ENCODE data around the gene RAB41. TPM values are rescaled to one million over a fixed set of nuclear protein-coding genes. Genes with fewer than 3 reads are reported as not detected.

RAB41 gene
- total and polyA plus RNA-seq, 2 of the 13 experiments (the other 11 are each of a cell fraction or from before 2014, with no cell fraction given), result not detected

GRCh38 chrX:70289793-70290770, 8.1 kb downstream of the RAB41 start, which contains the start of the genes KIF4A and PDZD11 (continued):
- TF ChIP-seq E2F1 (CRISPR knock-in tag; IDR thresholded peaks at IDR 0.05), result peak; percentile 86
- TF ChIP-seq SMC3 (IDR thresholded peaks at IDR 0.05; ENCODE audit: low read length), result no peak
- TF ChIP-seq ZNF30 (CRISPR knock-in tag; IDR thresholded peaks at IDR 0.05), result no peak
- peak; percentile 72; the same call in 1 of the 2 replicates for TF ChIP-seq FOXM1 (CRISPR knock-in tag; IDR thresholded peaks at IDR 0.05)
- no peak for TF ChIP-seq TEAD3 (CRISPR knock-in tag; optimal IDR thresholded peaks at IDR 0.05; ENCODE audit: borderline replicate concordance)
- no peak for TF ChIP-seq HMGXB3 (CRISPR knock-in tag; IDR thresholded peaks at IDR 0.05; ENCODE audit: borderline replicate concordance)
- no peak for TF ChIP-seq ZNF333 (CRISPR knock-in tag; IDR thresholded peaks at IDR 0.05; ENCODE audit: borderline replicate concordance)
- TF ChIP-seq CBX5 (CRISPR knock-in tag; IDR thresholded peaks at IDR 0.05; ENCODE audit: borderline replicate concordance), result no peak
- TF ChIP-seq CHD2 (IDR thresholded peaks at IDR 0.05; ENCODE audit: low read depth, low read length), result no peak
- TF ChIP-seq ZSCAN30 (CRISPR knock-in tag; IDR thresholded peaks at IDR 0.05), result no peak
- peak; percentile 73 for TF ChIP-seq POLR2G (IDR thresholded peaks at IDR 0.05; ENCODE audit: low read depth, low read length)
- no peak for TF ChIP-seq ZNF343 (CRISPR knock-in tag; IDR thresholded peaks at IDR 0.05)
- TF ChIP-seq HHEX (CRISPR knock-in tag; IDR thresholded peaks at IDR 0.05), result no peak
- TF ChIP-seq ZNF414 (CRISPR knock-in tag; IDR thresholded peaks at IDR 0.05), result no peak
- TF ChIP-seq ZNF17 (CRISPR knock-in tag; IDR thresholded peaks at IDR 0.05), result no peak
- TF ChIP-seq BCL3 (CRISPR knock-in tag; IDR thresholded peaks at IDR 0.05), result no peak
- TF ChIP-seq EZH2 (conservative IDR thresholded peaks at IDR 0.05; ENCODE audit: low read depth, low read length), result no peak
- TF ChIP-seq MAFF (IDR thresholded peaks at IDR 0.05; ENCODE audit: low read depth, low read length), result no peak
- no peak for TF ChIP-seq ZNF576 (CRISPR knock-in tag; IDR thresholded peaks at IDR 0.05)
